Epithelial cell of esophagus (primary cell): Measurements from ENCODE around the gene L3MBTL1.

Source experiments
- DNase-seq: peaks from one replicate; pipeline ENCODE4 v3.0.0; 2010; ENCODE audit warnings: low read depth
- H3K4me3 ChIP-seq: 2 replicates; pipeline ENCODE4 v1.5.1; 2011; ENCODE audit warnings: mild to moderate bottlenecking, low read length, control low read depth
- CTCF ChIP-seq: IDR thresholded peaks from 2 replicates; pipeline ENCODE4 v1.5.1; 2011; ENCODE audit warnings: low read depth, mild to moderate bottlenecking, low read length, control low read depth, inconsistent platforms; ENCODE audit not compliant: insufficient read depth; ENCODE audit errors: missing control alignments

The L3MBTL1 gene

GRCh38 chr20:43564455-43564854 is 57.0 kb downstream of the L3MBTL1 start:
- no peak overlapping the region for H3K4me3 ChIP-seq
- TF ChIP-seq CTCF = no peak
- no peak for DNase-seq

GRCh38 chr20:43564993-43565757 is 57.7 kb downstream of the L3MBTL1 start:
- no peak for TF ChIP-seq CTCF
- no peak for DNase-seq
- no peak overlapping the region for H3K4me3 ChIP-seq

- H3K4me3 ChIP-seq = no peak overlapping the region
- DNase-seq = no peak
- TF ChIP-seq CTCF = no peak
Measured at GRCh38 chr20:43565758-43566104, 58.2 kb downstream of the L3MBTL1 start.

- TF ChIP-seq CTCF = no peak
- no peak for DNase-seq
Measured at GRCh38 chr20:43567477-43567876, 60.0 kb downstream of the L3MBTL1 start.

GRCh38 chr20:43568706-43569105 is 61.2 kb downstream of the L3MBTL1 start:
- DNase-seq = no peak
- TF ChIP-seq CTCF = no peak
- no peak overlapping the region for H3K4me3 ChIP-seq

More at GRCh38 chr20:43567477-43567876, 60.0 kb downstream of the L3MBTL1 start:
- H3K4me3 ChIP-seq = no peak overlapping the region

GRCh38 chr20:43569282-43569681 is 61.8 kb downstream of the L3MBTL1 start:
- no peak for TF ChIP-seq CTCF
- no peak for DNase-seq
- H3K4me3 ChIP-seq = no peak overlapping the region

GRCh38 chr20:43570496-43570895 is 63.0 kb downstream of the L3MBTL1 start:
- no peak overlapping the region for H3K4me3 ChIP-seq
- no peak for DNase-seq
- no peak for TF ChIP-seq CTCF
